ENCODE measurements around the gene GPR137. TPM values are rescaled to one million over a fixed set of nuclear protein-coding genes. Genes with fewer than 3 reads are reported as not detected.

GPR137 gene
- total and polyA plus RNA-seq, 8 donors, result 2.9 to 58.8 (median 20.0) TPM

GRCh38 chr11:64247729-64248531 is 37.7 kb upstream of the GPR137 start:
- WGBS, 5 donors, result 29 to 39% (median 35%) methylated on average over 29 to 31 of the region's 31 CpGs
- Histone ChIP-seq H3K4me3 (peak overlapping the region; percentile 69 to 85 (median 74)), H3K27me3 (no peaks in the 10 kb centered on the region), H3K4me1 (peaks cover 37 to 71% (median 65%) of the 10 kb centered on the region in 4 donors), H3K27ac (peak overlapping the region; percentile 76 to 93 (median 86)), H3K36me3 (peaks cover 14 to 16% (median 15%) of the 10 kb centered on the region in 4 donors), H3K9me3 (no peaks in the 10 kb centered on the region)
- intact Hi-C loops (cut with DNase I; ENCODE audit: low total_unique reads), result no loop called here
- TF ChIP-seq POLR2A (IDR thresholded peaks at IDR 0.05), result no peak
- TF ChIP-seq POLR2AphosphoS5 (IDR thresholded peaks at IDR 0.05), result no peak
- TF ChIP-seq EP300 (IDR thresholded peaks at IDR 0.05), result no peak
- TF ChIP-seq CTCF (IDR thresholded peaks at IDR 0.05), result no peak
- DNase-seq, result no peak

- H3K27me3 ChIP-seq, result no peaks in the 10 kb centered on the region
- intact Hi-C loops (cut with DNase I; ENCODE audit: low total_unique reads), result no loop called here
- no peaks in the 10 kb centered on the region for H3K9me3 ChIP-seq
- 69 to 85% (median 80%) methylated on average over 6 to 7 of the region's 7 CpGs for WGBS, 5 donors
- H3K4me3 ChIP-seq, result no peak overlapping the region
- no peak for TF ChIP-seq EP300 (IDR thresholded peaks at IDR 0.05)
- TF ChIP-seq CTCF (IDR thresholded peaks at IDR 0.05), result no peak
- no peak for TF ChIP-seq POLR2A (IDR thresholded peaks at IDR 0.05)
- TF ChIP-seq POLR2AphosphoS5 (IDR thresholded peaks at IDR 0.05), result no peak
- H3K4me1 ChIP-seq, result peaks cover 36 to 71% (median 66%) of the 10 kb centered on the region in 4 donors
- DNase-seq, result no peak
- peaks cover 7 to 10% (median 8%) of the 10 kb centered on the region in 4 donors for H3K36me3 ChIP-seq
- H3K27ac ChIP-seq, result no peak overlapping the region
Measured at GRCh38 chr11:64248578-64248977, 37.1 kb upstream of the GPR137 start.

DNA sequence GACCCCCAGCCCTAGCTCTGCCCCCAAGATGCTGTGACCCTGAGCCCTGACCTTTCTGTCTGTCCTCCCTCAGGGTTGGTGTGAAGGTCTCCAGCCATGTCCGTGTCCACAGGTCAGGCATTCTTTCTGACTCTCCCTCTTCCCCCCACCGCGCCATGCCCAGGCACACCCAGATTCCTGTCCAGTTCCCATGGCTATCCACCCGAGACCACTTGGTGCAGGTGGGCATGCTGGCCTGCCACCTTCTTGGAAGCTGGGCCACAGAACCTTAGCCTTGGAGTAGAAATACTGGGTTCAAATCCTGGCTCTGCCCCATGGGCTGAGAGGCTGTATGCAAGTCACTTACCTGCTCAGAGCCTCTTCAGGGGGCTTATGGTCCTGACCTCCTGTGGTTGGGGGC is 36.6 kb upstream of the GPR137 start:
- 89 to 95% (median 95%) methylated on average over 3 to 4 of the region's 4 CpGs for WGBS, 5 donors
- TF ChIP-seq CTCF (IDR thresholded peaks at IDR 0.05) (no peak), POLR2AphosphoS5 (IDR thresholded peaks at IDR 0.05) (no peak), POLR2A (IDR thresholded peaks at IDR 0.05) (no peak), EP300 (IDR thresholded peaks at IDR 0.05) (no peak)
- Histone ChIP-seq H3K9me3 (no peaks in the 10 kb centered on the region), H3K27ac (no peak overlapping the region), H3K4me1 (peaks cover 36 to 70% (median 66%) of the 10 kb centered on the region in 4 donors), H3K27me3 (no peaks in the 10 kb centered on the region), H3K36me3 (peaks cover 3 to 5% (median 4%) of the 10 kb centered on the region in 4 donors), H3K4me3 (no peak overlapping the region)
- DNase-seq, result no peak
- intact Hi-C loops (cut with DNase I; ENCODE audit: low total_unique reads), result no loop called here

GRCh38 chr11:64249563-64250414 is 35.9 kb upstream of the GPR137 start:
- Histone ChIP-seq H3K9me3 (no peaks in the 10 kb centered on the region), H3K27ac (no peak overlapping the region), H3K4me1 (peaks cover 36 to 67% (median 61%) of the 10 kb centered on the region in 4 donors), H3K27me3 (no peaks in the 10 kb centered on the region), H3K36me3 (peaks cover 5 to 7% (median 6%) of the 10 kb centered on the region in 4 donors), H3K4me3 (no peak overlapping the region)
- no peak for DNase-seq
- WGBS, 5 donors, result 80 to 87% (median 85%) methylated on average over 7 to 8 of the region's 8 CpGs
- intact Hi-C loops (cut with DNase I; ENCODE audit: low total_unique reads), result no loop called here
- TF ChIP-seq POLR2AphosphoS5 (IDR thresholded peaks at IDR 0.05), result no peak
- TF ChIP-seq CTCF (IDR thresholded peaks at IDR 0.05), result no peak
- no peak for TF ChIP-seq EP300 (IDR thresholded peaks at IDR 0.05)
- no peak for TF ChIP-seq POLR2A (IDR thresholded peaks at IDR 0.05)

Measured in stomach (tissue), 9 donors.